ENCODE results near the gene OR12D1.

The OR12D1 gene

GRCh38 chr6:29414588-29414987 lies at the start of gene OR12D1:
TSS of gene OR12D1 (plus strand) at chr6:29414928.
- no peak within 1 kb of the TSS for H3K9ac ChIP-seq (ENCODE audit: low read length)
- no peaks in the 10 kb centered on the region for H3K4me1 ChIP-seq (ENCODE audit: insufficient read depth, low read length, severe bottlenecking)
- H3K4me2 ChIP-seq (ENCODE audit: low read length), result no peak within 1 kb of the TSS
- TF ChIP-seq CTCF (IDR thresholded peaks at IDR 0.05; ENCODE audit: low read length) (no peak), EZH2 (IDR thresholded peaks at IDR 0.05; ENCODE audit: borderline replicate concordance, low read length) (no peak)
- no peaks in the 10 kb centered on the region for H3F3A ChIP-seq (ENCODE audit: insufficient read depth, low read length)
- no peaks in the 10 kb centered on the region for H4K20me1 ChIP-seq (ENCODE audit: insufficient read depth, low read length)
- no peak within 1 kb of the TSS for H2AFZ ChIP-seq (ENCODE audit: low read length)
- H3K79me2 ChIP-seq (ENCODE audit: insufficient read depth, low read length), result no peaks in the 10 kb centered on the region
- no peaks in the 10 kb centered on the region for H3K9me3 ChIP-seq (ENCODE audit: low read length)
- no peaks in the 10 kb centered on the region for H3K27me3 ChIP-seq (ENCODE audit: insufficient read depth, low read length)
- no peak within 1 kb of the TSS for H3K27ac ChIP-seq (ENCODE audit: low read depth, low read length, poor library complexity, severe bottlenecking)
- no peaks in the 10 kb centered on the region for H3K9me2 ChIP-seq (ENCODE audit: low read depth, low read length)
- no peak within 1 kb of the TSS for H3K4me3 ChIP-seq (ENCODE audit: low read depth, low read length, poor library complexity, severe bottlenecking)
- H3K36me3 ChIP-seq (ENCODE audit: insufficient read depth, low read length), result no peaks in the 10 kb centered on the region

- no peak within 1 kb of the TSS for H3K27ac ChIP-seq (ENCODE audit: low read depth, low read length, poor library complexity, severe bottlenecking)
- TF ChIP-seq CTCF (IDR thresholded peaks at IDR 0.05; ENCODE audit: low read length), result no peak
- no peak for TF ChIP-seq EZH2 (IDR thresholded peaks at IDR 0.05; ENCODE audit: borderline replicate concordance, low read length)
Measured at GRCh38 chr6:29368765-29369164, 46.0 kb upstream of the OR12D1 start, which contains the start of gene OR5V1. TSS of gene OR5V1 (minus strand) at chr6:29368865. CDS start at chr6:29356195, 12,670 bp downstream.

GRCh38 chr6:29375191-29375590 lies 39.5 kb upstream of the OR12D1 start, which contains the start of gene OR12D3:
TSS of gene OR12D3 (minus strand) at chr6:29375291. CDS start at chr6:29375287, 4 bp downstream.
- Histone ChIP-seq H3K27me3 (ENCODE audit: insufficient read depth, low read length) (no peaks in the 10 kb centered on the region), H3K4me3 (ENCODE audit: low read depth, low read length, poor library complexity, severe bottlenecking) (no peak within 1 kb of the TSS)

More at GRCh38 chr6:29368765-29369164, 46.0 kb upstream of the OR12D1 start, which contains the start of gene OR5V1:
- Histone ChIP-seq H3F3A (ENCODE audit: insufficient read depth, low read length) (no peaks in the 10 kb centered on the region), H3K27me3 (ENCODE audit: insufficient read depth, low read length) (no peaks in the 10 kb centered on the region), H3K9me3 (ENCODE audit: low read length) (no peaks in the 10 kb centered on the region), H2AFZ (ENCODE audit: low read length) (no peak within 1 kb of the TSS), H3K9me2 (ENCODE audit: low read depth, low read length) (no peaks in the 10 kb centered on the region), H3K36me3 (ENCODE audit: insufficient read depth, low read length) (no peaks in the 10 kb centered on the region), H3K4me3 (ENCODE audit: low read depth, low read length, poor library complexity, severe bottlenecking) (no peak within 1 kb of the TSS), H3K79me2 (ENCODE audit: insufficient read depth, low read length) (no peaks in the 10 kb centered on the region), H3K9ac (ENCODE audit: low read length) (no peak within 1 kb of the TSS), H3K4me2 (ENCODE audit: low read length) (no peak within 1 kb of the TSS), H3K4me1 (ENCODE audit: insufficient read depth, low read length, severe bottlenecking) (no peaks in the 10 kb centered on the region), H4K20me1 (ENCODE audit: insufficient read depth, low read length) (no peaks in the 10 kb centered on the region)

More at GRCh38 chr6:29375191-29375590, 39.5 kb upstream of the OR12D1 start, which contains the start of gene OR12D3:
- no peak for TF ChIP-seq EZH2 (IDR thresholded peaks at IDR 0.05; ENCODE audit: borderline replicate concordance, low read length)
- TF ChIP-seq CTCF (IDR thresholded peaks at IDR 0.05; ENCODE audit: low read length), result no peak
- no peak within 1 kb of the TSS for H2AFZ ChIP-seq (ENCODE audit: low read length)
- no peaks in the 10 kb centered on the region for H3K4me1 ChIP-seq (ENCODE audit: insufficient read depth, low read length, severe bottlenecking)
- H3K27ac ChIP-seq (ENCODE audit: low read depth, low read length, poor library complexity, severe bottlenecking), result no peak within 1 kb of the TSS
- no peaks in the 10 kb centered on the region for H3F3A ChIP-seq (ENCODE audit: insufficient read depth, low read length)
- H4K20me1 ChIP-seq (ENCODE audit: insufficient read depth, low read length), result no peaks in the 10 kb centered on the region
- H3K9me3 ChIP-seq (ENCODE audit: low read length), result no peaks in the 10 kb centered on the region
- no peaks in the 10 kb centered on the region for H3K79me2 ChIP-seq (ENCODE audit: insufficient read depth, low read length)
- H3K9me2 ChIP-seq (ENCODE audit: low read depth, low read length), result no peaks in the 10 kb centered on the region
- H3K36me3 ChIP-seq (ENCODE audit: insufficient read depth, low read length), result no peaks in the 10 kb centered on the region
- no peak within 1 kb of the TSS for H3K4me2 ChIP-seq (ENCODE audit: low read length)
- H3K9ac ChIP-seq (ENCODE audit: low read length), result no peak within 1 kb of the TSS

All from OCI-LY1 (cell line).